OCI-LY1 (cell line): ENCODE measurements around the gene GSTM2.

Experiments used
- CTCF ChIP-seq: fragments of 200-600 bp; sonication (generic), shearing (Covaris generic); IDR thresholded peaks from 2 replicates; pipeline ENCODE4 v1.5.1; 2017; ENCODE audit warnings: mild to moderate bottlenecking, antibody characterized with exemption, low read length, moderate library complexity, mixed read lengths
- EZH2 ChIP-seq: fragments of 200-600 bp; sonication (generic), shearing (Covaris generic); IDR thresholded peaks from 2 replicates; pipeline ENCODE4 v1.8.0; 2017; ENCODE audit warnings: borderline replicate concordance, mixed run types, mild to moderate bottlenecking, antibody characterized with exemption, low read length, moderate library complexity, mixed read lengths

DNA sequence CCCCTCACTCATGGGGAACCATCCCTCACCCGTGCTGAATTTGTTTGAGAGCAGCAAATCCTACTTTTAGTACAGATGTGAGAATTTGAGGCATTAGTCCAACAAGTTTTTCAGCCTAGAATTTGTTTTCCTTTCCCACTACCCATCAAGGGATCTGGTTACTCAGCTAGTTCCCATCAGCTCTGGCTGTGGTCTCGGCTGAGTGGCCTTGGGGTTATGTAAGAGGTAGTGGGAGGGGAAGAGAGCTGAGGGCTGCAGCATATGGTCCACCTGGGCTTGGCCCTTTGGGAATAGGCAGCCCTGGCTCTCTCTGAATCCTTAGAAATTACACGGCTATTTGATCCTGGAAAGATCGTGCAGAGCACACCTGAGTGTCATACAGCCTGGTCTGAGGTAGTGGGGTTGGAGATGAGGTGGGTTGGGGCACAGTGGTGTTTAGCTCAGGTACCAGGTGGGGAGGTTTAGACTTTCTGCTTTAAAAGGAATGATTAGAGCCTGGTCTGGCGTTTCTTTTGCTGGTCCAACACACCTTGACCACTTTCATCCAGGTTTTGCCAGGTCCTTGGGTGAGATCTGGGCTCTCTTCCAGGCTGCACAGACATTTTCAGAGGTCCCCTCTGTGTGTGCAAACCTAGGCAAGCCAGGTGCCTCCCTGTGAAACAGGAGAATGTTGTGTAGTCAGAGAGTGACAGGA is 7.7 kb upstream of the GSTM2 start:
- no peak for TF ChIP-seq CTCF
- TF ChIP-seq EZH2, result no peak
